GM12801 (cell line): ENCODE results near the gene CROCC.

ENCODE experiments used
- CTCF ChIP-seq: IDR thresholded peaks from one replicate; pipeline ENCODE4 v1.5.1; 2011; ENCODE audit warnings: control low read depth; ENCODE audit not compliant: insufficient read length; ENCODE audit errors: extremely low read depth

Gene CROCC

GRCh38 chr1:16967962-16968361, 46.2 kb downstream of the CROCC start:
- no peak for TF ChIP-seq CTCF

- TF ChIP-seq CTCF, result no peak
Observed at GRCh38 chr1:16968372-16968771, 46.6 kb downstream of the CROCC start.

GRCh38 chr1:16969057-16969611, 47.4 kb downstream of the CROCC start:
- no peak for TF ChIP-seq CTCF

- TF ChIP-seq CTCF, result no peak
Observed at GRCh38 chr1:16969651-16970050, 47.9 kb downstream of the CROCC start.

- TF ChIP-seq CTCF, result no peak
Observed at GRCh38 chr1:16970132-16970910, 48.6 kb downstream of the CROCC start.

- TF ChIP-seq CTCF, result no peak
Observed at GRCh38 chr1:16971341-16972188, 49.8 kb downstream of the CROCC start.

- TF ChIP-seq CTCF, result no peak
Observed at GRCh38 chr1:16972189-16972895, 50.6 kb downstream of the CROCC start.
